H1 (cell line): Measurements from ENCODE around the gene ADPRM. TPM values are rescaled to one million over a fixed set of nuclear protein-coding genes. Genes with fewer than 3 reads are reported as not detected.

Source experiments
- CTCF ChIA-PET: fragments of 300-600 bp; sonication (Branson Sonifier 250); formaldehyde crosslinking; loops from one replicate; lab custom pipeline; 2021; ENCODE audit not compliant: partially characterized antibody; lab: Charles Lee
- POLR2A ChIA-PET: fragments of 300-600 bp; sonication (Branson Sonifier 250); formaldehyde crosslinking; loops from one replicate; lab custom pipeline; 2021; ENCODE audit warnings: inconsistent platforms; ENCODE audit not compliant: partially characterized antibody; lab: Charles Lee
- DNase-seq, 2 experiments: peaks; one replicate each; pipeline versions ENCODE4 v3.0.0 to v3.0.0-alpha.2; 2010 to 2022; ENCODE audit warnings: low spot score in 2 of 2, low read depth in 1 of 2, mixed read lengths in 1 of 2
- FAIRE-seq: peaks from 2 replicates; lab custom pipeline; 2011; peaks lifted over from hg19 to GRCh38; lab: Jason Lieb, UNC
- H2AFZ ChIP-seq: 2 replicates; pipeline ENCODE4 v1.8.1; 2012; ENCODE audit warnings: low read length, inconsistent platforms
- H2AK5ac ChIP-seq: 2 replicates; pipeline ENCODE4 v1.6.1; 2013; ENCODE audit warnings: low read depth, low read length
- H2BK120ac ChIP-seq: replicated peaks from 2 replicates; pipeline ENCODE3; 2013; ENCODE audit warnings: low read depth, low read length, inconsistent platforms
- H2BK12ac ChIP-seq: 2 replicates; pipeline ENCODE4 v1.6.1; 2013; ENCODE audit warnings: low read depth, low read length
- H2BK15ac ChIP-seq: 2 replicates; pipeline ENCODE4 v1.6.1; 2013; ENCODE audit warnings: low read length
- H2BK20ac ChIP-seq: 2 replicates; pipeline ENCODE4 v1.6.1; 2013; ENCODE audit warnings: low read length
- H2BK5ac ChIP-seq: 2 replicates; pipeline ENCODE4 v1.6.1; 2013; ENCODE audit warnings: low read depth, low read length
- H3K14ac ChIP-seq: 2 replicates; pipeline ENCODE4 v1.6.1; 2013; ENCODE audit warnings: inconsistent platforms; ENCODE audit not compliant: insufficient read length
- H3K18ac ChIP-seq: 2 replicates; pipeline ENCODE4 v1.6.1; 2013; ENCODE audit warnings: low read length; ENCODE audit errors: extremely low read depth
- H3K23ac ChIP-seq: 2 replicates; pipeline ENCODE4 v1.6.1; 2013; ENCODE audit warnings: inconsistent platforms; ENCODE audit not compliant: insufficient read length
- H3K23me2 ChIP-seq: 2 replicates; pipeline ENCODE4 v1.6.1; 2013; ENCODE audit warnings: low read depth, low read length
- H3K27ac ChIP-seq: 2 replicates; pipeline ENCODE4 v1.6.1; 2011; ENCODE audit warnings: low read depth, low read length, inconsistent platforms
- H3K27me3 ChIP-seq, 4 experiments: replicated peaks in 1 of 4; 1 replicate in 1 of 4; 2 replicates in 3 of 4; pipeline versions ENCODE4 v1.6.1 to v1.8.1; 2011 to 2013; ENCODE audit warnings: low read length in 3 of 4, mild to moderate bottlenecking in 3 of 4, inconsistent platforms in 2 of 4, mixed read lengths in 2 of 4, moderate library complexity in 1 of 4; ENCODE audit not compliant: control insufficient read depth in 3 of 4, insufficient read depth in 3 of 4; ENCODE audit errors: extremely low read depth in 1 of 4
- H3K36me3 ChIP-seq, 4 experiments: 2 replicates each; pipeline versions ENCODE4 v1.6.1 to v1.8.1; 2011 to 2013; ENCODE audit warnings: mild to moderate bottlenecking in 4 of 4, low read length in 3 of 4, moderate library complexity in 2 of 4, control low read depth in 1 of 4, inconsistent platforms in 1 of 4; ENCODE audit not compliant: insufficient read depth in 4 of 4, control insufficient read depth in 2 of 4
- H3K4ac ChIP-seq: replicated peaks from 2 replicates; pipeline ENCODE3; 2013; ENCODE audit warnings: low read length, low read depth, mixed read lengths, inconsistent platforms; ENCODE audit not compliant: insufficient read length
- H3K4me1 ChIP-seq, 4 experiments: replicated peaks in 1 of 4; 1 replicate in 1 of 4; 2 replicates in 3 of 4; pipeline versions ENCODE4 v1.6.1 to v1.8.1; 2011 to 2013; ENCODE audit warnings: low read length in 3 of 4, inconsistent platforms in 2 of 4, mixed read lengths in 1 of 4; ENCODE audit not compliant: insufficient read depth in 4 of 4, control insufficient read depth in 3 of 4
- H3K4me2 ChIP-seq, 2 experiments: 2 replicates each; pipeline versions ENCODE4 v1.6.1 to v1.8.1; 2011 to 2013; ENCODE audit warnings: low read depth in 2 of 2, low read length in 2 of 2, control low read depth in 1 of 2, inconsistent platforms in 1 of 2, mild to moderate bottlenecking in 1 of 2; ENCODE audit not compliant: insufficient read depth in 1 of 2
- H3K4me3 ChIP-seq, 4 experiments: fragments of 200-600, 300-600 bp in 1 of 4; sonication (generic), shearing (Covaris generic), sonication (Bioruptor Twin) in 1 of 4; 2 replicates each; pipeline versions ENCODE4 v1.5.1 to v1.8.1; 2011 to 2016; ENCODE audit warnings: low read length in 4 of 4, low read depth in 3 of 4, control low read depth in 2 of 4, inconsistent platforms in 2 of 4, mild to moderate bottlenecking in 2 of 4, mixed read lengths in 1 of 4, moderate library complexity in 1 of 4; ENCODE audit not compliant: insufficient read depth in 2 of 4; ENCODE audit errors: extremely low read depth in 1 of 4
- H3K56ac ChIP-seq: replicated peaks from 2 replicates; pipeline ENCODE3; 2013; ENCODE audit warnings: low read depth, mild to moderate bottlenecking, mixed read lengths, low read length, inconsistent platforms; ENCODE audit not compliant: insufficient read length
- H3K79me1 ChIP-seq: 2 replicates; pipeline ENCODE4 v1.6.1; 2013; ENCODE audit warnings: low read depth, low read length, control low read depth
- H3K79me2 ChIP-seq, 2 experiments: 2 replicates each; pipeline versions ENCODE4 v1.6.1 to v1.8.1; 2012 to 2013; ENCODE audit warnings: low read length in 2 of 2, mild to moderate bottlenecking in 2 of 2, inconsistent platforms in 1 of 2; ENCODE audit not compliant: insufficient read depth in 2 of 2, control insufficient read depth in 1 of 2
- H3K9ac ChIP-seq, 4 experiments: replicated peaks in 1 of 4; 1 replicate in 1 of 4; 2 replicates in 3 of 4; pipeline versions ENCODE4 v1.6.1 to v1.8.1; 2011 to 2013; ENCODE audit warnings: low read depth in 3 of 4, low read length in 3 of 4, control low read depth in 2 of 4, mild to moderate bottlenecking in 2 of 4, moderate library complexity in 2 of 4, inconsistent platforms in 1 of 4; ENCODE audit errors: extremely low read depth in 1 of 4
- H3K9me3 ChIP-seq, 2 experiments: 2 replicates each; pipeline versions ENCODE4 v1.6.1 to v1.8.1; 2012 to 2013; ENCODE audit warnings: mild to moderate bottlenecking in 2 of 2, moderate library complexity in 2 of 2, control low read depth in 1 of 2, inconsistent platforms in 1 of 2, low read depth in 1 of 2, low read length in 1 of 2, mixed read lengths in 1 of 2; ENCODE audit not compliant: insufficient read depth in 2 of 2
- H4K20me1 ChIP-seq, 2 experiments: replicated peaks in 1 of 2; 2 replicates each; pipeline versions ENCODE3 to v1.8.1; 2011 to 2013; ENCODE audit warnings: inconsistent platforms in 2 of 2, low read length in 2 of 2, mild to moderate bottlenecking in 1 of 2; ENCODE audit not compliant: insufficient read depth in 2 of 2, control insufficient read depth in 1 of 2
- H4K5ac ChIP-seq: 2 replicates; pipeline ENCODE4 v1.6.1; 2013; ENCODE audit warnings: low read length, low read depth, mixed read lengths, inconsistent platforms; ENCODE audit not compliant: insufficient read length
- H4K8ac ChIP-seq: 2 replicates; pipeline ENCODE4 v1.8.0; 2013; ENCODE audit warnings: mild to moderate bottlenecking, moderate library complexity, low read length, inconsistent platforms; ENCODE audit not compliant: insufficient read depth; ENCODE audit errors: extremely low read depth
- H4K91ac ChIP-seq: replicated peaks from 2 replicates; pipeline ENCODE3; 2013; ENCODE audit warnings: low read length, mixed read lengths, inconsistent platforms; ENCODE audit not compliant: insufficient read length
- CBX8 ChIP-seq: fragments of 300-800, 300-1000 bp; sonication (generic); IDR thresholded peaks from 2 replicates; pipeline ENCODE4 v1.7.1; 2016; ENCODE audit warnings: low read depth, low read length, borderline replicate concordance
- WGBS, 2 experiments: shearing (Covaris generic) in 1 of 2; methylation state at CpG; one replicate each; pipeline versions ENCODE4 v1.1.6 to v1.1.7; 2013 to 2015; ENCODE audit warnings: low lambda C conversion rate in 2 of 2, mixed read lengths in 2 of 2, inconsistent platforms in 1 of 2, low coverage in 1 of 2, missing lambda C conversion rate in 1 of 2; ENCODE audit not compliant: insufficient replicate concordance in 2 of 2, insufficient coverage in 1 of 2, insufficient read length in 1 of 2; ENCODE audit errors: extremely low coverage in 1 of 2, missing lambda C conversion rate in 1 of 2; 5-methylcytosine and 5-hydroxymethylcytosine counted together
- polyA plus RNA-seq, 7 experiments: library from polyadenylated mRNA; depleted of rRNA in 3 of 7; stranded (reverse) in 5 of 7; unstranded in 2 of 7; fragments of >200 nt in 5 of 7; fragments of 200-250 nt in 2 of 7; gene quantifications; 1 replicate in 5 of 7; 2 replicates in 1 of 7; 4 replicates in 1 of 7; pipeline versions ENCODE4 v1.2.1 to v1.2.3, GENCODE V29; 2011 to 2013; ENCODE audit warnings: missing spikeins in 2 of 7, mixed read lengths in 2 of 7
- total RNA-seq: library from RNA; stranded (reverse); fragmentation: NEBNext Ultra II Directional; extraction: Animal tissue kit (Norgen Biotek cat#: 25700); gene quantifications from 2 replicates; pipeline ENCODE4 v1.2.1, GENCODE V29; 2021

ADPRM gene
- total and polyA plus RNA-seq, 2 of the 8 experiments (the other 6 are each of a cell fraction or from before 2014, with no cell fraction given): 6.7 to 7.9 TPM

- H3K14ac ChIP-seq: no peak overlapping the region
- H3K9ac ChIP-seq: no peak overlapping the region
- H3K27ac ChIP-seq: no peak overlapping the region
- no peaks in the 10 kb centered on the region for H3K9me3 ChIP-seq
- CTCF ChIA-PET: interaction anchor here (0.6 kb wide), 1 partner anchor 162 kb away, joined by 5 read pairs; no protein-coding TSS in a partner anchor
- H3K4me1 ChIP-seq: no peaks in the 10 kb centered on the region
- H4K20me1 ChIP-seq: no peaks in the 10 kb centered on the region
- no peak for TF ChIP-seq CBX8
- no peak overlapping the region for H3K56ac ChIP-seq
- no peak overlapping the region for H3K4me3 ChIP-seq
- no peak overlapping the region for H4K5ac ChIP-seq
- H3K27me3 ChIP-seq: no peaks in the 10 kb centered on the region
- H3K4me2 ChIP-seq: no peak overlapping the region
- H3K36me3 ChIP-seq: peaks cover 0 to 28% (median 13%) of the 10 kb centered on the region in 4 experiments; a peak in 7 of 8 replicates
- H2BK12ac ChIP-seq: no peak overlapping the region
- no peak overlapping the region for H4K91ac ChIP-seq
- H3K4ac ChIP-seq: no peak overlapping the region
- H2AK5ac ChIP-seq: no peak overlapping the region
- H3K79me2 ChIP-seq: no peaks in the 10 kb centered on the region
- no peak overlapping the region for H3K23ac ChIP-seq
- no peak overlapping the region for H2BK120ac ChIP-seq
- H2BK15ac ChIP-seq: no peak overlapping the region
- no peak overlapping the region for H4K8ac ChIP-seq
- no peak overlapping the region for H3K18ac ChIP-seq
- no peak for FAIRE-seq
- DNase-seq: no peak
- H2BK5ac ChIP-seq: no peak overlapping the region
- H3K23me2 ChIP-seq: no peaks in the 10 kb centered on the region
- no peak overlapping the region for H2BK20ac ChIP-seq
- H2AFZ ChIP-seq: no peak overlapping the region
- POLR2A ChIA-PET: no interaction called here
- WGBS, 2 experiments: 91% methylated on average over 2 of the region's 2 CpGs; no CpG with 5 or more reads in 1 of the 2 experiments
- no peaks in the 10 kb centered on the region for H3K79me1 ChIP-seq
These were observed 15.9 kb downstream of the ADPRM start for GRCh38 chr17:10713318-10713717.
